CD4-positive, CD25-positive, alpha-beta regulatory T cell (primary cell): ENCODE measurements around the gene ANAPC15. TPM values are rescaled to one million over a fixed set of nuclear protein-coding genes. Genes with fewer than 3 reads are reported as not detected.
"Not testable (repeated sequence)": the region's sequence is repeated elsewhere in the genome, so short reads cannot be mapped to it uniquely, and the experiment has no call there.

ENCODE experiments used
- ATAC-seq, 2 donors: fragments of 150-1000 bp; cut with Tn5 transposase; one replicate each; pipeline ENCODE4 v1.10.0; 2021; ENCODE audit warnings: low read depth in 2 of 2, moderate number of reproducible peaks in 2 of 2, moderate library complexity in 1 of 2
- DNase-seq, 3 donors: peaks; one replicate each; pipeline versions ENCODE4 v3.0.0 to v3.0.0-alpha.2; 2012 to 2022; ENCODE audit warnings: mixed read lengths in 1 of 3
- H3K27ac ChIP-seq: one replicate; pipeline ENCODE4 v1.7.0; 2013; ENCODE audit warnings: mild to moderate bottlenecking, low read length; ENCODE audit not compliant: insufficient read depth, poor library complexity, severe bottlenecking
- H3K27me3 ChIP-seq: one replicate; pipeline ENCODE4 v1.7.0; 2013; ENCODE audit warnings: low read length; ENCODE audit not compliant: control insufficient read depth, insufficient read depth
- H3K36me3 ChIP-seq: one replicate; pipeline ENCODE4 v1.7.0; 2013; ENCODE audit warnings: mild to moderate bottlenecking, low read length, moderate library complexity; ENCODE audit not compliant: control insufficient read depth, insufficient read depth
- H3K4me1 ChIP-seq: 2 replicates; pipeline ENCODE4 v1.7.0; 2013; ENCODE audit warnings: mild to moderate bottlenecking, low read length; ENCODE audit not compliant: insufficient read depth, control insufficient read depth, poor library complexity, severe bottlenecking
- H3K4me3 ChIP-seq: one replicate; pipeline ENCODE4 v1.7.0; 2013; ENCODE audit warnings: low read depth, mild to moderate bottlenecking, low read length, moderate library complexity
- H3K9me3 ChIP-seq, 2 experiments: 1 replicate in 1 of 2; 2 replicates in 1 of 2; pipeline ENCODE4 v1.7.0; 2013; ENCODE audit warnings: low read length in 2 of 2, mild to moderate bottlenecking in 1 of 2, moderate library complexity in 1 of 2; ENCODE audit not compliant: control insufficient read depth in 2 of 2
- H3K27ac Mint-ChIP-seq, 3 donors: one replicate each; pipeline ENCODE4 v1.8.0; 2020 to 2022; ENCODE audit warnings: mild to moderate bottlenecking in 3 of 3, mixed read lengths in 3 of 3, moderate library complexity in 2 of 3
- H3K27me3 Mint-ChIP-seq: one replicate; pipeline ENCODE4 v1.8.0; 2022; ENCODE audit warnings: mild to moderate bottlenecking, mixed read lengths
- H3K36me3 Mint-ChIP-seq: one replicate; pipeline ENCODE4 v1.8.0; 2020; ENCODE audit warnings: mixed read lengths
- H3K4me1 Mint-ChIP-seq, 4 donors: one replicate each; pipeline ENCODE4 v1.8.0; 2020 to 2022; ENCODE audit warnings: mixed read lengths in 4 of 4, mild to moderate bottlenecking in 1 of 4
- H3K4me3 Mint-ChIP-seq, 4 donors: one replicate each; pipeline ENCODE4 v1.8.0; 2020 to 2022; ENCODE audit warnings: mild to moderate bottlenecking in 4 of 4, mixed read lengths in 4 of 4, moderate library complexity in 3 of 4
- H3K9me3 Mint-ChIP-seq, 7 donors: one replicate each; pipeline ENCODE4 v1.8.0; 2020 to 2022; ENCODE audit warnings: mixed read lengths in 7 of 7, mild to moderate bottlenecking in 3 of 7, moderate library complexity in 2 of 7
- polyA plus RNA-seq, 4 donors: library from polyadenylated mRNA; unstranded; fragments of 300-500 nt; fragmentation: Illumina TruSeq; gene quantifications; one replicate each; pipeline ENCODE4 v1.2.3, GENCODE V29; 2021
- total RNA-seq: library from RNA; stranded (reverse); gene quantifications from one replicate; pipeline ENCODE4 v1.2.3, GENCODE V29; 2022

The ANAPC15 gene
- 46.3 TPM for total RNA-seq
- polyA plus RNA-seq, result 100 to 1,000 TPM in 2 of 4 donors, 10 to 100 TPM in 2; 86.1 to 103 (median 98.4) TPM

DNA sequence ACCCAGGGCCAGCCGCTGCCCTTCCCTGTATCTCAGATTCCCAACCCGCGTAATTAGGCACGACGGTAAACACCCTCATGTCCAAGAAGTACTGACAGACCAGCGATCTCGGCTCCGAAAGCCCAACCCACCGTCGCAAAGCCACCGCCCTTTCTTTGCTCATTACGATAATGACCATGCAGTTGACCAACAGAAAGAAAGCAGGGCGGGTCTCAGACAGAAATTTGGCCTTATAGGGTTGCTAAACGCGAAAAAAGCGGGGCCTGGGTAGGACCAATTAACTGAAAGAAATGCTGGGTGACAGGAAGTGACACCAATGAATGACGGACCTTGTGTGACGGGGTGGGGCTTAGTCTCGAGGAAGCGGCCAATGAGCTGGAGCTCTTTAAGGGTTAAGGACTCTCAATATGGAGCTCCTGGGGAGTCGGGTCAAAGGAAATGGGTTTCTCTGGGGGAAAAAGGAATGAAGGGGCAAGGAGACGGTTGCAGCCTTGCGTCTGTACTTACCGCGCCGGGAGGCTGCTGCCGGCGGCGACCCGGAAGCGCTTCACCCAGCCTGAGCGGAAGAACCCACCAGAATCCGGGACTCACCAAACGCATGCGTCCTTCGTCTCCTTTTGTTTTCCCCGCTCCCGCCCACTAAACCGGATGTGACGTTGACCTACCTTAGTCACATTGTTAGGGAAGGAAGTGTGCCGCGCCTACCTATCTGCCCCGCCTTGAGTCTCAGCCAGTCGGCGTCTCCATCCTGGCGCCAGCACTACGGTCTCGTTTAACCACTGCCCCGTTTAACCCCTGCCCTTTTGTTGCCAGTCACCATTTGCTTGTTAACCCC lies at the start of gene ANAPC15:
Gene ANAPC15 (minus strand): TSS at position 553 of the 835 bp plus-strand sequence. CDS start 1,419 bp downstream, outside the sequence.
- DNase-seq (peak; percentile 98 to 100 (median 99)), ATAC-seq (peak; percentile 85 to 88)
- Mint-ChIP-seq H3K36me3 (peaks cover 9% of the 10 kb centered on the region), H3K4me1 (peaks cover 0 to 30% (median 20%) of the 10 kb centered on the region in 4 donors), H3K27me3 (peaks cover 15% of the 10 kb centered on the region), H3K9me3 (no peaks in the 10 kb centered on the region), H3K4me3 (peak within 1 kb of the TSS; percentile 92 to 97 (median 96)), H3K27ac (peak within 1 kb of the TSS; percentile 98 to 100 (median 99))
- peaks cover 17% of the 10 kb centered on the region for H3K36me3 ChIP-seq
- peaks cover 19% of the 10 kb centered on the region for H3K4me1 ChIP-seq
- peak within 1 kb of the TSS; percentile 96 for H3K27ac ChIP-seq
- H3K9me3 ChIP-seq, result no peaks in the 10 kb centered on the region
- H3K4me3 ChIP-seq, result peak within 1 kb of the TSS; percentile 93
- no peaks in the 10 kb centered on the region for H3K27me3 ChIP-seq

DNA sequence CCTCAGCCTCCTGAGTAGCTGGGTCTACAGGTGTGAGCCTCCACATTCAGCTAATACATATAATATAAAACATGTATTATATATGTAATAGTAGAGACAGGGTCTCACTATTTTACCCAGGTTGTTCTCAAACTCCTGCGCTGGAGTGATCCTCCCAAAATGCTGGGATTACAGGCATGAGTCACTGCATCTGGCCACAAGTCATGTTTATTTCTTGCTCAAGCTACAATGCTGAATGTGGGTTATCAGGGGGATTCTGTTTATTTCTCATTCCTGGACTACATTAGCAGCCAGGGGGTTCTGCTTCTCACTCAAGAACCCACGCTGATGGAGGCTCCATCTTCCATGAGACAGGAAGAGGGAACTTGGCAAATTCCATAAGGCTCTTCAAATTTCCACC lies 47.8 kb upstream of the ANAPC15 start:
- Histone ChIP-seq H3K4me3 (no peak overlapping the region), H3K36me3 (no peaks in the 10 kb centered on the region), H3K27ac (no peak overlapping the region), H3K27me3 (peaks cover 5% of the 10 kb centered on the region), H3K9me3 (no peaks in the 10 kb centered on the region), H3K4me1 (no peaks in the 10 kb centered on the region)
- ATAC-seq (no peak), DNase-seq (no peak)
- Mint-ChIP-seq H3K4me1 (no peaks in the 10 kb centered on the region), H3K27me3 (peaks cover 54% of the 10 kb centered on the region), H3K27ac (no peak overlapping the region), H3K9me3 (peaks cover 0 to 2% (median 0%) of the 10 kb centered on the region in 7 donors), H3K36me3 (no peaks in the 10 kb centered on the region), H3K4me3 (no peak overlapping the region)

DNA sequence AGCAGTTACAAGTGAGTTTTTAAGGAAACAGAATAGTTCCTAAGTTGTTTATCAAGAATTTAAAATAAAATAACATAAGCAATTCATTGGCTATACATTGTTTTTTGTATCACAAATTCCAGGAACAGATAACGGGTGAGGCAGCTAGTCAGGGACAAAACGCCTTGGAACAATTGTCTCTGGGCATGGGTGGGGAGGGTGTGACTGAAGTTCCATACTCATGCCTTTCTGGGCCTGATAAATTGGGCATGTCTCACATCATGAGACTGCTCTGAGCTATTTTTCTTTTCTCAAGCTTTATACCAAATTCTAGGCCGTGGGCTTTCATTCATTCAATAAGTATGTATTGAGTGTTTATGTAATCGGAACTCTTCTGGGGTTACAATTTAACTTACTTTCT lies 44.6 kb upstream of the ANAPC15 start:
- H3K27ac ChIP-seq, result no peak overlapping the region
- no peaks in the 10 kb centered on the region for H3K36me3 ChIP-seq
- Mint-ChIP-seq H3K4me3 (no peak overlapping the region), H3K4me1 (no peaks in the 10 kb centered on the region), H3K27me3 (peaks cover 55% of the 10 kb centered on the region), H3K9me3 (peaks cover 0 to 2% (median 0%) of the 10 kb centered on the region in 7 donors), H3K27ac (no peak overlapping the region), H3K36me3 (no peaks in the 10 kb centered on the region)
- ATAC-seq, result no peak
- H3K27me3 ChIP-seq, result peaks cover 5% of the 10 kb centered on the region
- no peak for DNase-seq
- H3K4me3 ChIP-seq, result no peak overlapping the region
- no peaks in the 10 kb centered on the region for H3K4me1 ChIP-seq
- no peaks in the 10 kb centered on the region for H3K9me3 ChIP-seq

DNA sequence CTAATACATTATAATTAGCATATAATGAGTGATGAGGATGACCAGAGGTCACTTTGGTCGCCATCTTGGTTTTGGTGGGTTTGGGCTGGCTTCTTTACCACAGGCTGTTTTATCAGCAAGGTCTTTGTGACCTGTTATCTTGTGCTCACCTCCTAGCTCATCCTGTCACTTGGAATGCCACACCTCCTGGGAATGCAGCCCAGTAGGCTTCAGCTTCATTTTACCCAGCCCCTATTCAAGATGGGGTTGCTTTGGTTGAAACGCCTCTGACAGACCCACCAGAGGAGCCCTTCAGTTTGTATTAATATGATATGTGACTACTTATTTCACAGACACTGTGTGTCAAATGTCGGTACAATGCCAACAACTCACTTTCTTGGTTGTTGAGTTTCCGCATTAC lies 43.3 kb upstream of the ANAPC15 start:
- Mint-ChIP-seq H3K4me1 (no peaks in the 10 kb centered on the region), H3K4me3 (no peak overlapping the region), H3K27ac (no peak overlapping the region), H3K9me3 (peaks cover 0 to 2% (median 0%) of the 10 kb centered on the region in 7 donors), H3K36me3 (no peaks in the 10 kb centered on the region), H3K27me3 (peaks cover 55% of the 10 kb centered on the region)
- Histone ChIP-seq H3K4me3 (no peak overlapping the region), H3K27ac (no peak overlapping the region), H3K27me3 (no peaks in the 10 kb centered on the region), H3K36me3 (no peaks in the 10 kb centered on the region), H3K4me1 (no peaks in the 10 kb centered on the region), H3K9me3 (no peaks in the 10 kb centered on the region)
- ATAC-seq, result no peak
- no peak for DNase-seq

DNA sequence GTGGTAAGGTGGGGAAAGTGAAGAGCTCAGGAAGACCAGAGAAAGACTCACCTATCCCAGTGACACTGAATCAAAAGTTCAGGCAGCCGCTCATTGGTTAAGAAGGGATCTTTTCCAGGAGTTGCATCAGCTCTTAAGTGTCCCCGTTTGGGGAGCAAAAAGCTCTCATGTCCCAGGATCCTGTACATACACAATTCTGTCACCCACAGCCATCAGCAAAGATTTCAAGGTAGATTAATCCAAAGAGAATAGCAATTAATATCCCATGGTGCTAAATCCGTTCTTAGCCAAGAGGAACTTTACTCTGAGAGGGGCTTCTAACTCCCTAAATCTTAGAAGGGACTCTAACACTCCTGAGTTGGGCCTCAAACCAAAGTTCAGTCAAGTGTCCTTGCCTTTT lies 42.3 kb upstream of the ANAPC15 start:
- no peak for DNase-seq
- H3K36me3 Mint-ChIP-seq, result no peaks in the 10 kb centered on the region
- Histone ChIP-seq H3K36me3 (no peaks in the 10 kb centered on the region), H3K4me1 (no peaks in the 10 kb centered on the region), H3K27me3 (no peaks in the 10 kb centered on the region), H3K27ac (no peak overlapping the region), H3K9me3 (no peaks in the 10 kb centered on the region), H3K4me3 (no peak overlapping the region)
- no peak for ATAC-seq
- H3K4me3 Mint-ChIP-seq, result no peak overlapping the region
- H3K4me1 Mint-ChIP-seq, result no peaks in the 10 kb centered on the region
- H3K27ac Mint-ChIP-seq, result no peak overlapping the region
- peaks cover 47% of the 10 kb centered on the region for H3K27me3 Mint-ChIP-seq
- H3K9me3 Mint-ChIP-seq, result peaks cover 0 to 2% (median 0%) of the 10 kb centered on the region in 7 donors

DNA sequence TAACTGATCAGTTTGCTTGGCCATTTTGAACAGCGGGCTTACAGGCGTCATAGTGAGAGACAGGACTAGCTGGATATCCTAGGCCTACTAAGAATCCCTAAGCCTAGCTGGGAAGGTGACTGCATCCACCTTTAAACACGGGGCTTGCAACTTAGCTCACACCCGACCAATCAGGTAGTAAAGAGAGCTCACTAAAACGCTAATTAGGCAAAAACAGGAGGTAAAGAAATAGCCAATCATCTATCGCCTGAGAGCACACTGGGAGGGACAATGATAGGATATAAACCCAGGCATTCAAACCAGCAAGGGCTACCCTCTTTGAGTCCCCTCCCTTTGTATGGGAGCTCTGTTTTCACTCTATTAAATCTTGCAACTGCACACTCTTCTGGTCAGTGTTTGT lies 41.4 kb upstream of the ANAPC15 start:
- H3K27me3 ChIP-seq, H3K4me1 ChIP-seq, DNase-seq, ATAC-seq, H3K4me3 ChIP-seq, H3K36me3 ChIP-seq, H3K4me3 Mint-ChIP-seq, H3K36me3 Mint-ChIP-seq, H3K4me1 Mint-ChIP-seq, H3K27ac ChIP-seq, H3K27ac Mint-ChIP-seq, H3K9me3 Mint-ChIP-seq, H3K9me3 ChIP-seq: not testable (repeated sequence)
- H3K27me3 Mint-ChIP-seq, result peaks cover 44% of the 10 kb centered on the region

DNA sequence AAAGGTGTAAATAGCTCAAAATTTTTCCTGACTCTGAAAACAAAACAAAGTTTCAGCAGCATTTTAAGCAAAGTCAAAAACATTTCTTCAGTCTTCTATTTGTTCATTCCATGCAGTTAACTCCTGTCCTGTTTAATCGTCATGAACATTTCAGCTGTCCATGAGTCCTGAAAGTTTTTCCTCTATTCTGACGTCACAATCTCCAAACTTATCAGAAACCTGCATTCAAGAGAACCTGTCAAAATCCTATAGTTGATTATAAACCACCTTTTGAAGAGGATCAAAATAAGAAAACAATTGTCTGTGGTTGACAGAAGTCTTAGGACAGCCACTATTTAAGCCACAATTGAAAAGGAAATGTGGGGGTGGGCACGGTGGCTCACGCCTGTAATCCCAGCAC lies 38.4 kb upstream of the ANAPC15 start:
- no peaks in the 10 kb centered on the region for H3K36me3 ChIP-seq
- Mint-ChIP-seq H3K4me1 (no peaks in the 10 kb centered on the region), H3K27me3 (peaks cover 24% of the 10 kb centered on the region)

DNA sequence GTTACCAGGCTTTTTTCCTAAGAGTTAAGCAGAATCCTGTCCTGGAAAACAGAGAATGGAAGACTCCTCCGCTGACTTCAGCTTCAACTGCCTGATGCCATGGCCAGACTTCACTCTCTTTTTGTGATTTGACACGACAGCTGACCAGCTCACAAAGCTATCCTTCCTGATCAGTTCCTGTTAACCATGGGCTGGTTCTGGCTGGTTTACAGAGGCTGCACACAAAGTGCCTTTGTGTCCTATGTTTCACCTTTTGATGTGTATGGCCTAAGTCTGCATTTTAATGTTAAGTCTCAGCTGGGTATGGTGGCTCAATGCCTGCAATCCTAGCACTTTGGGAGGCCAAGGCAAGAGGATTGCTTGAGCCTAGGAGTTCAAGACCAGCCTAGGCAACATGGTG lies 34.1 kb upstream of the ANAPC15 start:
- Mint-ChIP-seq H3K36me3 (no peaks in the 10 kb centered on the region), H3K27me3 (peaks cover 19% of the 10 kb centered on the region), H3K27ac (no peak overlapping the region), H3K4me1 (peaks cover 0 to 4% (median 0%) of the 10 kb centered on the region in 4 donors), H3K4me3 (no peak overlapping the region), H3K9me3 (no peaks in the 10 kb centered on the region)
- H3K9me3 ChIP-seq, result no peaks in the 10 kb centered on the region
- DNase-seq (no peak), ATAC-seq (no peak)
- H3K36me3 ChIP-seq, result no peaks in the 10 kb centered on the region
- H3K4me3 ChIP-seq, result no peak overlapping the region
- no peaks in the 10 kb centered on the region for H3K27me3 ChIP-seq
- H3K27ac ChIP-seq, result no peak overlapping the region
- H3K4me1 ChIP-seq, result no peaks in the 10 kb centered on the region

More for the DNA sequence above, 38.4 kb upstream of the ANAPC15 start:
- no peaks in the 10 kb centered on the region for H3K9me3 ChIP-seq
- H3K4me3 Mint-ChIP-seq, result no peak overlapping the region
- no peak overlapping the region for H3K27ac Mint-ChIP-seq
- DNase-seq, result no peak
- no peak for ATAC-seq
- peaks cover 0 to 2% (median 0%) of the 10 kb centered on the region in 7 donors for H3K9me3 Mint-ChIP-seq
- H3K27ac ChIP-seq, result no peak overlapping the region
- H3K36me3 Mint-ChIP-seq, result no peaks in the 10 kb centered on the region
- no peak overlapping the region for H3K4me3 ChIP-seq
- no peaks in the 10 kb centered on the region for H3K27me3 ChIP-seq
- H3K4me1 ChIP-seq, result no peaks in the 10 kb centered on the region
